Activated CD4-positive, alpha-beta memory T cell treated with anti-CD3 and anti-CD28 coated beads for 36 hours (primary cell): Measurements from ENCODE around the gene GDF3. TPM values are rescaled to one million over a fixed set of nuclear protein-coding genes. Genes with fewer than 3 reads are reported as not detected.
"Not testable (repeated sequence)": the region's sequence is repeated elsewhere in the genome, so short reads cannot be mapped to it uniquely, and the experiment has no call there.

Experiments used
- CTCF ChIA-PET: fragments of 350-600 bp; sonication (Branson Sonifier 250); formaldehyde crosslinking; loops from one replicate; lab custom pipeline; 2021; ENCODE audit warnings: antibody characterized with exemption, inconsistent platforms; lab: Charles Lee
- POLR2A ChIA-PET: fragments of 350-600 bp; sonication (Branson Sonifier 250); formaldehyde crosslinking; loops from one replicate; lab custom pipeline; 2021; ENCODE audit warnings: antibody characterized with exemption; lab: Charles Lee
- DNase-seq: peaks from one replicate; pipeline ENCODE4 v3.0.0-alpha.2; 2020
- H3K27ac Mint-ChIP-seq: one replicate; pipeline ENCODE4 v1.8.0; 2021; ENCODE audit warnings: mixed read lengths
- H3K27me3 Mint-ChIP-seq: one replicate; pipeline ENCODE4 v1.8.0; 2021; ENCODE audit warnings: mixed read lengths
- H3K36me3 Mint-ChIP-seq: one replicate; pipeline ENCODE4 v1.8.0; 2021; ENCODE audit warnings: mixed read lengths
- H3K4me1 Mint-ChIP-seq: one replicate; pipeline ENCODE4 v1.8.0; 2021; ENCODE audit warnings: low read depth, mixed read lengths
- H3K4me3 Mint-ChIP-seq: one replicate; pipeline ENCODE4 v1.8.0; 2021; ENCODE audit warnings: mild to moderate bottlenecking, mixed read lengths
- H3K9me3 Mint-ChIP-seq: one replicate; pipeline ENCODE4 v1.8.0; 2021; ENCODE audit warnings: mixed read lengths
- intact Hi-C: fragments of 100-400 bp; cut with micrococcal nuclease; formaldehyde crosslinking; loops from one replicate; pipeline ENCODE4 v1.15.1; 2023
- total RNA-seq, 2 experiments: library from RNA; stranded (reverse); gene quantifications; one replicate each; pipeline ENCODE4 v1.2.3, GENCODE V29; 2021

GDF3 gene
- total RNA-seq, 2 experiments from 2014 or later = not detected

DNA sequence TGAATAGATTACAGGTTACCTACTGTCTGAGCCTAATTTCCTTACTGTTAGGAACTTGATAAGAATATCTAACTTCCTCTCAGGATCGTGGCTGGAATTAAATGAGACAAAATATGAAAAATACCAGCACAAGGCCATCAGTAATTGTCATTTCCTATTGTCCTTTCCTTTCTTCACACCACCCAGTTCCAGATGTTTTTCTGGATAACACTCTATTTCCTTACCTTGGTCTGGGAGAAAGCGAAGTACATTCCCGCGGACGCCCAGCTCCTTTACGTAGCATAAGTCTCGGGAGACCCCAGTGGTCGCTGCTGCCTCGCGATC, 376 bp downstream of the GDF3 start:
- H3K9me3 Mint-ChIP-seq = no peaks in the 10 kb centered on the region
- peaks cover 3% of the 10 kb centered on the region for H3K27me3 Mint-ChIP-seq
- peaks cover 8% of the 10 kb centered on the region for H3K4me1 Mint-ChIP-seq
- intact Hi-C loops = no loop called here
- no peaks in the 10 kb centered on the region for H3K36me3 Mint-ChIP-seq
- no peak overlapping the region for H3K4me3 Mint-ChIP-seq
- DNase-seq = no peak
- ChIA-PET CTCF (no interaction called here), POLR2A (no interaction called here)
- H3K27ac Mint-ChIP-seq = no peak overlapping the region

GRCh38 chr12:7694556-7695236, 879 bp downstream of the GDF3 start:
- H3K36me3 Mint-ChIP-seq = no peaks in the 10 kb centered on the region
- no peaks in the 10 kb centered on the region for H3K9me3 Mint-ChIP-seq
- no peak overlapping the region for H3K27ac Mint-ChIP-seq
- H3K4me1 Mint-ChIP-seq = peaks cover 8% of the 10 kb centered on the region
- peaks cover 3% of the 10 kb centered on the region for H3K27me3 Mint-ChIP-seq
- ChIA-PET CTCF (no interaction called here), POLR2A (no interaction called here)
- intact Hi-C loops = no loop called here
- DNase-seq = no peak
- H3K4me3 Mint-ChIP-seq = no peak overlapping the region

GRCh38 chr12:7693793-7694192, 1.8 kb downstream of the GDF3 start:
- no peak for DNase-seq
- Mint-ChIP-seq H3K9me3 (no peaks in the 10 kb centered on the region), H3K27ac (no peak overlapping the region), H3K36me3 (no peaks in the 10 kb centered on the region), H3K4me3 (no peak overlapping the region), H3K4me1 (peaks cover 8% of the 10 kb centered on the region), H3K27me3 (peaks cover 3% of the 10 kb centered on the region)
- ChIA-PET CTCF (no interaction called here), POLR2A (no interaction called here)
- intact Hi-C loops = no loop called here

- POLR2A ChIA-PET = no interaction called here
- no peak overlapping the region for H3K4me3 Mint-ChIP-seq
- CTCF ChIA-PET = no interaction called here
- H3K27ac Mint-ChIP-seq = no peak overlapping the region
- DNase-seq = no peak
- H3K36me3 Mint-ChIP-seq = no peaks in the 10 kb centered on the region
- H3K4me1 Mint-ChIP-seq = peaks cover 9% of the 10 kb centered on the region
- intact Hi-C loops = no loop called here
- H3K9me3 Mint-ChIP-seq = no peaks in the 10 kb centered on the region
- H3K27me3 Mint-ChIP-seq = peaks cover 2% of the 10 kb centered on the region
These were observed 14.0 kb downstream of the GDF3 start for GRCh38 chr12:7681535-7681934.

- DNase-seq = no peak
- Mint-ChIP-seq H3K4me1 (peaks cover 9% of the 10 kb centered on the region), H3K36me3 (no peaks in the 10 kb centered on the region), H3K27ac (no peak overlapping the region), H3K4me3 (no peak overlapping the region), H3K27me3 (peaks cover 4% of the 10 kb centered on the region), H3K9me3 (no peaks in the 10 kb centered on the region)
- ChIA-PET POLR2A (no interaction called here), CTCF (interaction anchor here (6.0 kb wide), 1 partner anchor 128 kb away, joined by 90 read pairs; no protein-coding TSS in a partner anchor)
- intact Hi-C loops = no loop called here
These were observed 16.1 kb downstream of the GDF3 start for GRCh38 chr12:7679251-7680045.

GRCh38 chr12:7678744-7679143, 16.8 kb downstream of the GDF3 start:
- peaks cover 9% of the 10 kb centered on the region for H3K4me1 Mint-ChIP-seq
- no peaks in the 10 kb centered on the region for H3K9me3 Mint-ChIP-seq
- H3K27ac Mint-ChIP-seq = no peak overlapping the region
- no peak overlapping the region for H3K4me3 Mint-ChIP-seq
- intact Hi-C loops = no loop called here
- DNase-seq = no peak
- ChIA-PET POLR2A (no interaction called here), CTCF (interaction anchor here (1.1 to 6.0 kb wide), 2 partner anchors 35 to 129 kb away, joined by 3 to 90 read pairs; no protein-coding TSS in a partner anchor)
- H3K36me3 Mint-ChIP-seq = no peaks in the 10 kb centered on the region
- peaks cover 4% of the 10 kb centered on the region for H3K27me3 Mint-ChIP-seq

DNA sequence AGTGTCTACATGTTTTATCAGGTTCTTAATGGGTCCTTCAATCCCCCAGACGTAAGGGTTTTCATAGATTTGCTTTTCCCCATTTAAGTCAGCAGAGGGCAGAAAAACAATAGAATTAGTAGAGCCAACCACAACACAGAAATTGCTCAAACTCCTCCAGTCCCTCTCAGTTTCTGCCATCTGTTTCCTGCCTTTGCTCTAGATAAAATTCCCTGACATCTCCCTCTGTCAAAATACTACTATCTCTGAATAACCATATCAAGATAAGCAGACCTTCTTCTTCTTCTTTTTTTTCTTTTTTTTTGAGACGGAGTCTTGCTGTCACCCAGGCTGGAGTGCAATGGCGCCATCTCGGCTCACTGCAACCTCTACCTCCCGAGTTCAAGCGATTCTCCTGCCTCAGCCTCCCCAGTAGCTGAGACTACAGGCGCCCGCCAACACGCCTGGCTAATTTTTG, 18.1 kb downstream of the GDF3 start:
- POLR2A ChIA-PET, H3K9me3 Mint-ChIP-seq, DNase-seq, H3K4me1 Mint-ChIP-seq, H3K27me3 Mint-ChIP-seq, H3K4me3 Mint-ChIP-seq, H3K36me3 Mint-ChIP-seq, H3K27ac Mint-ChIP-seq: not testable (repeated sequence)
- CTCF ChIA-PET = interaction anchor here (1.1 to 6.0 kb wide), 2 partner anchors 34 to 130 kb away, joined by 3 to 90 read pairs; no protein-coding TSS in a partner anchor
- intact Hi-C loops = loop anchor here (1.0 kb wide), 1 partner anchor 130 kb away; no protein-coding TSS in a partner anchor

- H3K27me3 Mint-ChIP-seq, H3K4me3 Mint-ChIP-seq, intact Hi-C loops, H3K4me1 Mint-ChIP-seq, DNase-seq, H3K36me3 Mint-ChIP-seq, H3K27ac Mint-ChIP-seq, H3K9me3 Mint-ChIP-seq, POLR2A ChIA-PET: not testable (repeated sequence)
- CTCF ChIA-PET = interaction anchor here (0.6 to 6.0 kb wide), 2 partner anchors 132 to 185 kb away, joined by 3 to 90 read pairs; no protein-coding TSS in a partner anchor
These were observed 20.1 kb downstream of the GDF3 start for GRCh38 chr12:7675455-7675854.

GRCh38 chr12:7668171-7668570, 27.4 kb downstream of the GDF3 start:
- CTCF ChIA-PET = no interaction called here
- H3K4me1 Mint-ChIP-seq = no peaks in the 10 kb centered on the region
- no peak for DNase-seq
- no peaks in the 10 kb centered on the region for H3K27me3 Mint-ChIP-seq
- POLR2A ChIA-PET = no interaction called here
- intact Hi-C loops = no loop called here
- no peak overlapping the region for H3K4me3 Mint-ChIP-seq
- no peak overlapping the region for H3K27ac Mint-ChIP-seq
- H3K36me3 Mint-ChIP-seq = no peaks in the 10 kb centered on the region
- H3K9me3 Mint-ChIP-seq = no peaks in the 10 kb centered on the region

GRCh38 chr12:7667125-7667524, 28.4 kb downstream of the GDF3 start:
- Mint-ChIP-seq H3K4me1 (no peaks in the 10 kb centered on the region), H3K36me3 (no peaks in the 10 kb centered on the region), H3K9me3 (no peaks in the 10 kb centered on the region), H3K27me3 (no peaks in the 10 kb centered on the region), H3K27ac (no peak overlapping the region), H3K4me3 (no peak overlapping the region)
- ChIA-PET CTCF (interaction anchor here (0.7 to 1.0 kb wide), 3 partner anchors 19 to 140 kb away, joined by 3 to 4 read pairs (median 4); no protein-coding TSS in a partner anchor), POLR2A (no interaction called here)
- no peak for DNase-seq
- intact Hi-C loops = no loop called here

DNA sequence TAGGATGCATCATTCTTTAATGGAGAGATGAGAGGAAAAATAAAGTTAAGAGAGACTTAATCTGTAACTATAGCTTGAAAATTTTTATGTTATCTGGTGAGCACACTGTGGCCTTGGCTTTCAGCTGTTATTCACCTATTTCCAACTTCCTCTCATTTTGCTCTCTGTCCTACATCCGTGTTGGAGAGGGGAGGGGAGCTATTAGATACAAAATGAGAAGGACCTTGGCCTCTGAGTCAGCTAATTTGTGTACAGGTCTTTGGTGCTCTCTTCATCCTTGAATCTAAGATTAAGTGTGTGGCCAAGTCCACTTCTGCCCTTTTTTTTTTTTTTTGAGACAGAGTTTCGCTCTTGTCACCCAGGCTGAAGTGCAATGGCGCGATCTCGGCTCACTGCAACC, 29.0 kb downstream of the GDF3 start:
- H3K27me3 Mint-ChIP-seq = no peaks in the 10 kb centered on the region
- H3K4me1 Mint-ChIP-seq = no peaks in the 10 kb centered on the region
- no peaks in the 10 kb centered on the region for H3K9me3 Mint-ChIP-seq
- no peak overlapping the region for H3K4me3 Mint-ChIP-seq
- ChIA-PET CTCF (interaction anchor here (0.8 to 1.0 kb wide), 2 partner anchors 24 to 140 kb away, joined by 4 read pairs; no protein-coding TSS in a partner anchor), POLR2A (no interaction called here)
- H3K27ac Mint-ChIP-seq = no peak overlapping the region
- H3K36me3 Mint-ChIP-seq = no peaks in the 10 kb centered on the region
- intact Hi-C loops = no loop called here
- DNase-seq = no peak

GRCh38 chr12:7661741-7662140, 33.8 kb downstream of the GDF3 start:
- Mint-ChIP-seq H3K4me3 (no peak overlapping the region), H3K27me3 (no peaks in the 10 kb centered on the region), H3K9me3 (no peaks in the 10 kb centered on the region), H3K36me3 (no peaks in the 10 kb centered on the region), H3K27ac (no peak overlapping the region), H3K4me1 (no peaks in the 10 kb centered on the region)
- POLR2A ChIA-PET = interaction anchor here (0.7 kb wide), 1 partner anchor 51 kb away, joined by 3 read pairs; no protein-coding TSS in a partner anchor
- no peak for DNase-seq
- intact Hi-C loops = no loop called here
- CTCF ChIA-PET = no interaction called here
